Right lobe of liver (tissue), 4 donors: ENCODE results near the gene RRAS2.

Experiments
- POLR2A ChIP-seq: fragments of 450-650 bp; IDR thresholded peaks from one replicate; pipeline ENCODE4 v1.6.1; 2017; ENCODE audit warnings: antibody characterized with exemption, mild to moderate bottlenecking
- TF ChIP-seq, protein P1 (sequence below), 4 donors: fragments of 200-600 bp in 3 of 4; fragments of 450-650 bp in 1 of 4; IDR thresholded peaks; one replicate each; pipeline versions ENCODE4 v1.5.1 to v1.8.0; 2016 to 2022; ENCODE audit warnings: antibody characterized with exemption in 4 of 4, mild to moderate bottlenecking in 2 of 4
- donor health status: DM: no; HTN: no; CAD: no.
- donor health status: DM: no; HTN: no; CAD: no.
- donor health status: DM: no; HTN: yes; CAD: no.

GRCh38 chr11:14366936-14367335 lies 8.0 kb upstream of the RRAS2 start:
- TF ChIP-seq, protein P1, sequence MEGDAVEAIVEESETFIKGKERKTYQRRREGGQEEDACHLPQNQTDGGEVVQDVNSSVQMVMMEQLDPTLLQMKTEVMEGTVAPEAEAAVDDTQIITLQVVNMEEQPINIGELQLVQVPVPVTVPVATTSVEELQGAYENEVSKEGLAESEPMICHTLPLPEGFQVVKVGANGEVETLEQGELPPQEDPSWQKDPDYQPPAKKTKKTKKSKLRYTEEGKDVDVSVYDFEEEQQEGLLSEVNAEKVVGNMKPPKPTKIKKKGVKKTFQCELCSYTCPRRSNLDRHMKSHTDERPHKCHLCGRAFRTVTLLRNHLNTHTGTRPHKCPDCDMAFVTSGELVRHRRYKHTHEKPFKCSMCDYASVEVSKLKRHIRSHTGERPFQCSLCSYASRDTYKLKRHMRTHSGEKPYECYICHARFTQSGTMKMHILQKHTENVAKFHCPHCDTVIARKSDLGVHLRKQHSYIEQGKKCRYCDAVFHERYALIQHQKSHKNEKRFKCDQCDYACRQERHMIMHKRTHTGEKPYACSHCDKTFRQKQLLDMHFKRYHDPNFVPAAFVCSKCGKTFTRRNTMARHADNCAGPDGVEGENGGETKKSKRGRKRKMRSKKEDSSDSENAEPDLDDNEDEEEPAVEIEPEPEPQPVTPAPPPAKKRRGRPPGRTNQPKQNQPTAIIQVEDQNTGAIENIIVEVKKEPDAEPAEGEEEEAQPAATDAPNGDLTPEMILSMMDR (IDR thresholded peaks at IDR 0.05), result no peak
- no peak for TF ChIP-seq POLR2A
